ENCODE results near the gene TKTL1.

- TF ChIP-seq, protein P1, sequence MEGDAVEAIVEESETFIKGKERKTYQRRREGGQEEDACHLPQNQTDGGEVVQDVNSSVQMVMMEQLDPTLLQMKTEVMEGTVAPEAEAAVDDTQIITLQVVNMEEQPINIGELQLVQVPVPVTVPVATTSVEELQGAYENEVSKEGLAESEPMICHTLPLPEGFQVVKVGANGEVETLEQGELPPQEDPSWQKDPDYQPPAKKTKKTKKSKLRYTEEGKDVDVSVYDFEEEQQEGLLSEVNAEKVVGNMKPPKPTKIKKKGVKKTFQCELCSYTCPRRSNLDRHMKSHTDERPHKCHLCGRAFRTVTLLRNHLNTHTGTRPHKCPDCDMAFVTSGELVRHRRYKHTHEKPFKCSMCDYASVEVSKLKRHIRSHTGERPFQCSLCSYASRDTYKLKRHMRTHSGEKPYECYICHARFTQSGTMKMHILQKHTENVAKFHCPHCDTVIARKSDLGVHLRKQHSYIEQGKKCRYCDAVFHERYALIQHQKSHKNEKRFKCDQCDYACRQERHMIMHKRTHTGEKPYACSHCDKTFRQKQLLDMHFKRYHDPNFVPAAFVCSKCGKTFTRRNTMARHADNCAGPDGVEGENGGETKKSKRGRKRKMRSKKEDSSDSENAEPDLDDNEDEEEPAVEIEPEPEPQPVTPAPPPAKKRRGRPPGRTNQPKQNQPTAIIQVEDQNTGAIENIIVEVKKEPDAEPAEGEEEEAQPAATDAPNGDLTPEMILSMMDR (conservative IDR thresholded peaks at IDR 0.05 in 1 of 2, IDR thresholded peaks at IDR 0.05 in 1 of 2; ENCODE audit: low read depth in 1 of 2, low read length in 2 of 2) = no peak
- TF ChIP-seq EZH2 (IDR thresholded peaks at IDR 0.05; ENCODE audit: low read length, missing control alignments) = no peak
Observed at GRCh38 chrX:154298312-154298711, 2.7 kb downstream of the TKTL1 start.

All from fibroblast of lung (primary cell).